NB4 (cell line): ENCODE results near the gene SPRED1.

Source experiments
- DNase-seq: peaks from one replicate; pipeline ENCODE4 v3.0.0; 2010; ENCODE audit warnings: low read depth
- H3K4me3 ChIP-seq: one replicate; pipeline ENCODE4 v1.5.1; 2011; ENCODE audit warnings: mild to moderate bottlenecking, low read depth, low read length, moderate library complexity
- MYC ChIP-seq: IDR thresholded peaks from 2 replicates; pipeline ENCODE4 v1.6.1; 2011; ENCODE audit warnings: low read depth, low read length
- POLR2A ChIP-seq: IDR thresholded peaks from 2 replicates; pipeline ENCODE4 v1.6.1; 2011; ENCODE audit warnings: mild to moderate bottlenecking; ENCODE audit not compliant: insufficient read length; ENCODE audit errors: extremely low read depth
- TF ChIP-seq, protein P1 (sequence below): IDR thresholded peaks from 2 replicates; pipeline ENCODE4 v1.6.1; 2011; ENCODE audit warnings: low read depth, low read length
- TF ChIP-seq, protein P2 (sequence below): IDR thresholded peaks from one replicate; pipeline ENCODE4 v1.5.1; 2012; ENCODE audit warnings: low read depth, low read length

SPRED1 gene

DNA sequence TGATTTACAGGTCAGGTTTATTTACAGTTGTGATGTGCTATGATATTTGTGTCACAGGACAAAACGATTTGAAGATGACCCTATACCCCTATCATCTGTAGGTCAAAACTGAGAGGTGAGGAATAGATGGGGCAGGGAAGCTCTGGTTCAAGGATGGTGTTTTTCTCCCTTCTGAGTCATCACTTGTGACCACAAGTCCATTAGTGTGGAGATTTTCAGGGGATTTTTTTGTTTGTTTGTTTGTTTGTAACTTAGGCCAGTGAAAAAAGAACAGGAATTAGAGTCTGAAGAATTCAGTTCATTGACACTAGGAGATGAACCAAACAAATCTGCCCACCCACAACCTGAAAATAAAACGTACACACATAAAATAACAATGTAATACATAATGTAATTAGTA, 138.6 kb downstream of the SPRED1 start:
- no peak overlapping the region for H3K4me3 ChIP-seq
- TF ChIP-seq MYC = no peak
- no peak for DNase-seq

DNA sequence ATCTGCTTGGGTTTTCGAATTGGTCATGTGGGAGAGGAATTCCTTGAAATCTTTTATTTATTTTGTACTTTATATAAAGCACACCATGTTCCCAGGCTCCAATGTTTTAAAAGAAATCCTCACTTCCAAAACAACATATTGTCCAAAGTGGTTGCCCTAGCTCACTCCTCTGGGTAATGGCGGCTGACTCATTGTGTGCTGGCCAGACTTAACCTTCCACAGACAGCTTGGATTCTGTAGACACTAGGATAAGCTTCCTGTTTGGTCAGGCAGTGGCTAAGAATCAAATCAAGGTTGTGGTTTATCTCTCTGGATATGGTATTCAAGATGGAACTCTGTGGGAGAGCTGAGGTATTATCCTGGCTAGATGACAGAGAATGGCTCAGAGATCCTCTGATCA, 145.5 kb downstream of the SPRED1 start:
- H3K4me3 ChIP-seq = no peak overlapping the region
- no peak for DNase-seq
- TF ChIP-seq, protein P1, sequence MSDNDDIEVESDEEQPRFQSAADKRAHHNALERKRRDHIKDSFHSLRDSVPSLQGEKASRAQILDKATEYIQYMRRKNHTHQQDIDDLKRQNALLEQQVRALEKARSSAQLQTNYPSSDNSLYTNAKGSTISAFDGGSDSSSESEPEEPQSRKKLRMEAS = no peak
- TF ChIP-seq POLR2A = no peak
- no peak for TF ChIP-seq MYC
- TF ChIP-seq, protein P2, sequence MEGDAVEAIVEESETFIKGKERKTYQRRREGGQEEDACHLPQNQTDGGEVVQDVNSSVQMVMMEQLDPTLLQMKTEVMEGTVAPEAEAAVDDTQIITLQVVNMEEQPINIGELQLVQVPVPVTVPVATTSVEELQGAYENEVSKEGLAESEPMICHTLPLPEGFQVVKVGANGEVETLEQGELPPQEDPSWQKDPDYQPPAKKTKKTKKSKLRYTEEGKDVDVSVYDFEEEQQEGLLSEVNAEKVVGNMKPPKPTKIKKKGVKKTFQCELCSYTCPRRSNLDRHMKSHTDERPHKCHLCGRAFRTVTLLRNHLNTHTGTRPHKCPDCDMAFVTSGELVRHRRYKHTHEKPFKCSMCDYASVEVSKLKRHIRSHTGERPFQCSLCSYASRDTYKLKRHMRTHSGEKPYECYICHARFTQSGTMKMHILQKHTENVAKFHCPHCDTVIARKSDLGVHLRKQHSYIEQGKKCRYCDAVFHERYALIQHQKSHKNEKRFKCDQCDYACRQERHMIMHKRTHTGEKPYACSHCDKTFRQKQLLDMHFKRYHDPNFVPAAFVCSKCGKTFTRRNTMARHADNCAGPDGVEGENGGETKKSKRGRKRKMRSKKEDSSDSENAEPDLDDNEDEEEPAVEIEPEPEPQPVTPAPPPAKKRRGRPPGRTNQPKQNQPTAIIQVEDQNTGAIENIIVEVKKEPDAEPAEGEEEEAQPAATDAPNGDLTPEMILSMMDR = no peak

DNA sequence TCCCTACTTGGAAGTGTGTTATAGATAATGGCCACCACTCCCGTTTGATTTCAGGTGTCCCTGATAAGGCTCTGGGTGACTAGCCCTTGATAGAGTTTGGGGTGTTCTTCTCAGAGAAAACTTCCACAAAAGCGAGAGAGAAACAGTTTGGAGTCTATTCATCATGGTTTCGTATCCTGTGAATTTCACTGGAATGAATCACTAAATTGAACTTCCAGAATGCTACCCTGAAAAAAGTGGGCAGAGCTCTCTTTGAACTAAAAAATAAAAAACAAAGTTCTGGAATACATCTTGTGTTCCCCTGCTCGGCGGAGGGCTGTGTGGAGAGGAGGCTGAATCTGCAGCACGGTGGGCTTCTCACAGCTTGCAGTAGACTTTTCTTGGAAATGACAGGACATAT, 148.5 kb downstream of the SPRED1 start:
- TF ChIP-seq, protein P1 = no peak
- TF ChIP-seq, protein P2 = no peak
- TF ChIP-seq POLR2A (no peak), MYC (no peak)
- no peak for DNase-seq
- H3K4me3 ChIP-seq = no peak overlapping the region

DNA sequence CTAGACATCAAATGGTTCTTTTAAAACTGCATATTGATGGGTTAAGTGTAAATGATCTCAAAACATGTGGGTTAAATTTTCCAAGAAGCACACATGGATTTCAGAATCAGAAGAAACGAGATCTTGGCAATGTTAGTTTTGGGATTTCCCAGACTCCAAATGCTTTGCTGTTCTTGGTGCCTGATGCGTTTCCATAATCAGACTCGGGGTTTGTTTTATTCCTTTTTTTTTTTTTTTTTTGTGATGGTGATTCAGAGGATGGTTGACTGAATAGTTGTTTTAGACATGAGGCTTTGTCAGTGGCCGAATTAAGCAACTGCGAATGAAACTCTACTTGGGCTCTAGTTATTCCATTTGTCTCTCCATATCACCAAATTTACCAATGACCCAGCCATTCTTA, 149.1 kb downstream of the SPRED1 start:
- TF ChIP-seq POLR2A (no peak), MYC (no peak)
- TF ChIP-seq, protein P1 = no peak
- TF ChIP-seq, protein P2 = no peak
- DNase-seq = no peak

DNA sequence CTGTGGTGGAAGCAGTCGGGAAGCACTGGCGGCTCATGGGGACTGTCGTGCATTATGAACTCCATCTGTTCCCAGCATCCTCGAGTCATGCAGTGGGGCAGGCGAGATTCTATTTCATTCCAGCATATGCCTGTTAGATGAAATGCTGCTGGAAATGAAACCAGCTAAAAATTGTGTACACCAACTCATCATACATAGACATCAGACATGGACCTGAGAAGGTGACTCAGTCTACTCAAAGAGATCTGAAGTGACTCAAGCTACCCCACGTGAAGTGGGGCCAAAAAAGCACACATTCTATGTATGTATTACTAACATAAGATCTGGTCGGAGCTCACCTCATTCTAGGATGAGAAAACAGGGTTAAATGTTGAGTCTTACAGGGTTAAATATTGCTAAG, 153.8 kb downstream of the SPRED1 start:
- TF ChIP-seq, protein P1 = no peak
- TF ChIP-seq MYC = no peak
- TF ChIP-seq POLR2A = no peak
- TF ChIP-seq, protein P2 = no peak
- no peak for DNase-seq
- no peak overlapping the region for H3K4me3 ChIP-seq

More for the DNA sequence above, 149.1 kb downstream of the SPRED1 start:
- H3K4me3 ChIP-seq = no peak overlapping the region
